HepG2 (cell line): ENCODE results near the gene MACROD2. TPM values are rescaled to one million over a fixed set of nuclear protein-coding genes. Genes with fewer than 3 reads are reported as not detected.

ENCODE experiments used
- BCL6 ChIP-seq: IDR thresholded peaks from 2 replicates; pipeline ENCODE4 v1.6.1; 2016; ENCODE audit warnings: missing genetic modification reagents, missing compliant biosample characterization
- CEBPG ChIP-seq: IDR thresholded peaks from 2 replicates; pipeline ENCODE4 v1.6.1; 2016
- CREBL2 ChIP-seq: sonication (generic); formaldehyde crosslinking; IDR thresholded peaks from 2 replicates; pipeline ENCODE4 v1.8.1; 2023; ENCODE audit warnings: missing genetic modification reagents, mild to moderate bottlenecking, borderline replicate concordance
- DNMT3B ChIP-seq: conservative IDR thresholded peaks from 2 replicates; pipeline ENCODE4 v1.6.1; 2016; ENCODE audit warnings: missing biosample characterization, control low read depth
- EP300 ChIP-seq, 3 experiments: sonication (generic) in 1 of 3; formaldehyde crosslinking in 1 of 3; IDR thresholded peaks; 2 replicates each; pipeline versions ENCODE4 v1.5.1 to v1.6.1; 2011 to 2020; ENCODE audit warnings: low read depth in 2 of 3, low read length in 2 of 3, borderline replicate concordance in 1 of 3, improper control_type of control experiment in 1 of 3, mild to moderate bottlenecking in 1 of 3, missing genetic modification reagents in 1 of 3, moderate library complexity in 1 of 3
- GRHL1 ChIP-seq: sonication (generic); formaldehyde crosslinking; conservative IDR thresholded peaks from 2 replicates; pipeline ENCODE4 v1.8.0; 2022; ENCODE audit warnings: missing genetic modification reagents
- HMG20A ChIP-seq: IDR thresholded peaks from 2 replicates; pipeline ENCODE4 v1.6.1; 2016; ENCODE audit warnings: borderline replicate concordance
- HNF1A ChIP-seq, 2 experiments: sonication (generic) in 1 of 2; formaldehyde crosslinking in 1 of 2; IDR thresholded peaks; 2 replicates each; pipeline versions ENCODE4 v1.4.0 to v1.6.1; 2016 to 2020; ENCODE audit warnings: borderline replicate concordance in 1 of 2, low read depth in 1 of 2, mild to moderate bottlenecking in 1 of 2, missing genetic modification reagents in 1 of 2
- MAX ChIP-seq: IDR thresholded peaks from 2 replicates; pipeline ENCODE4 v1.6.1; 2012; ENCODE audit warnings: inconsistent platforms
- PHF8 ChIP-seq: sonication (generic); formaldehyde crosslinking; IDR thresholded peaks from 2 replicates; pipeline ENCODE4 v1.5.0; 2020; ENCODE audit warnings: missing genetic modification reagents
- RFXANK ChIP-seq: IDR thresholded peaks from 2 replicates; pipeline ENCODE4 v1.6.1; 2016
- TARDBP ChIP-seq: sonication (generic); formaldehyde crosslinking; IDR thresholded peaks from 2 replicates; pipeline ENCODE4 v1.8.0; 2022; ENCODE audit warnings: mild to moderate bottlenecking, missing genetic modification reagents
- THYN1 ChIP-seq: sonication (generic); formaldehyde crosslinking; IDR thresholded peaks from 2 replicates; pipeline ENCODE4 v1.8.1; 2023; ENCODE audit warnings: low read depth, mild to moderate bottlenecking, moderate library complexity, missing genetic modification reagents, borderline replicate concordance
- ZBTB2 ChIP-seq: sonication (generic); formaldehyde crosslinking; IDR thresholded peaks from 2 replicates; pipeline ENCODE4 v1.8.0; 2022; ENCODE audit warnings: low read depth, missing genetic modification reagents
- ZNF264 ChIP-seq: sonication (generic); formaldehyde crosslinking; IDR thresholded peaks from 2 replicates; pipeline ENCODE4 v1.4.0; 2020; ENCODE audit warnings: missing genetic modification reagents
- ZNF350 ChIP-seq: sonication (generic); formaldehyde crosslinking; IDR thresholded peaks from 2 replicates; pipeline ENCODE4 v1.4.0; 2020; ENCODE audit warnings: mild to moderate bottlenecking, low read depth, missing genetic modification reagents, borderline replicate concordance
- ZNF414 ChIP-seq: sonication (generic); formaldehyde crosslinking; IDR thresholded peaks from 2 replicates; pipeline ENCODE4 v1.5.0; 2020; ENCODE audit warnings: missing genetic modification reagents
- ZNF773 ChIP-seq: sonication (generic); formaldehyde crosslinking; IDR thresholded peaks from 2 replicates; pipeline ENCODE4 v1.4.0; 2020; ENCODE audit warnings: missing genetic modification reagents, borderline replicate concordance
- polyA plus RNA-seq, 8 experiments: library from polyadenylated mRNA; depleted of rRNA in 3 of 8; stranded (reverse) in 7 of 8; unstranded in 1 of 8; fragments of >200 nt; fragmentation: Illumina TruSeq in 4 of 8; extraction: Trizol in 4 of 8; gene quantifications; 2 replicates each; pipeline versions ENCODE4 v1.2.1 to v1.2.3, GENCODE V29; 2011 to 2016; ENCODE audit warnings: low read depth in 4 of 8, missing spikeins in 1 of 8, mixed read lengths in 1 of 8; ENCODE audit not compliant: insufficient read depth in 1 of 8
- total RNA-seq, 5 experiments: library from RNA; depleted of rRNA; stranded (reverse); fragments of >200 nt; fragmentation: Illumina TruSeq; extraction: Trizol; gene quantifications; 2 replicates each; pipeline ENCODE4 v1.2.3, GENCODE V29; 2016; ENCODE audit warnings: low read depth in 1 of 5

MACROD2 gene
- total and polyA plus RNA-seq, 2 of the 13 experiments (the other 11 are each of a cell fraction or from before 2014, with no cell fraction given): 0.13 to 0.51 TPM

- no peak for TF ChIP-seq GRHL1 (CRISPR knock-in tag)
- TF ChIP-seq ZNF350 (CRISPR knock-in tag): peak; percentile 73; the same call in 1 of the 2 replicates
- peak; percentile 85 for TF ChIP-seq DNMT3B (CRISPR knock-in tag)
- TF ChIP-seq EP300 (IDR thresholded peaks at IDR 0.05; ENCODE audit: low read depth in 2 of 2, low read length in 2 of 2): peak; percentile 79 to 99; a peak in 3 of 4 replicates
- TF ChIP-seq EP300 (CRISPR knock-in tag; IDR thresholded peaks at IDR 0.05; ENCODE audit: borderline replicate concordance): peak; percentile 98
- peak; percentile 99 for TF ChIP-seq CEBPG (CRISPR knock-in tag)
- TF ChIP-seq ZNF414 (CRISPR knock-in tag): peak; percentile 88; the same call in 1 of the 2 replicates
- TF ChIP-seq ZBTB2: peak; percentile 67; the same call in 1 of the 2 replicates
- TF ChIP-seq ZNF264 (CRISPR knock-in tag): peak; percentile 98
- peak; percentile 86 for TF ChIP-seq HNF1A (IDR thresholded peaks at IDR 0.05; ENCODE audit: low read depth)
- peak; percentile 95 for TF ChIP-seq HNF1A (CRISPR knock-in tag; IDR thresholded peaks at IDR 0.05; ENCODE audit: borderline replicate concordance)
- TF ChIP-seq TARDBP (CRISPR knock-in tag): peak; percentile 99
- TF ChIP-seq RFXANK (CRISPR knock-in tag): no peak; the same call in 1 of the 2 replicates
- TF ChIP-seq HMG20A (CRISPR knock-in tag): peak; percentile 99
- no peak for TF ChIP-seq ZNF773
- peak; percentile 85; the same call in 1 of the 2 replicates for TF ChIP-seq THYN1
- TF ChIP-seq BCL6: peak; percentile 98
- peak; percentile 56; the same call in 1 of the 2 replicates for TF ChIP-seq MAX
- no peak for TF ChIP-seq CREBL2 (CRISPR knock-in tag)
- TF ChIP-seq PHF8 (CRISPR knock-in tag): peak; percentile 59
Measured at GRCh38 chr20:15060265-15061060, 1065.1 kb downstream of the MACROD2 start (continued).
